Measurements from ENCODE around the gene ANAPC7. TPM values are rescaled to one million over a fixed set of nuclear protein-coding genes. Genes with fewer than 3 reads are reported as not detected.
"Not testable (repeated sequence)": the region's sequence is repeated elsewhere in the genome, so short reads cannot be mapped to it uniquely, and the experiment has no call there.

Gene ANAPC7
- total and polyA plus RNA-seq, 4 donors, result 27.3 to 49.9 (median 41.9) TPM

DNA sequence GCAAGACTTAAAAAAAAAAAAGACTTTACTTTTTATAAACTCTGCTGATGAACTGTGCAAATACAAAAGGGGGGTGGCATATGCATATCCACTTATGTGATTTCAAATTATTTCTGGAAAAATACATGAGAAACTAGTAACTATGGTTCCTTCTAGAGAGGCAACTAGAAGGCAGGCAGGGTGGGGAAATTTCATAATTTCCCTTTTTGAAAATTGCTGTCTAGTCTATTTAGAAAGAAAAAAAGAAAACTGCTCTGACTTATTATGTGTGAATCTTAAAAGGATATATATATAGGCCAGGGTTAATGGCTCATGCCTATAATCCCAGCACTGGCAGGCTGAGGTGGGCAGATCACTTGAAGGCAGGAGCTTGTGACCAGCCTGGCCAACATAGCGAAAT is 42.3 kb downstream of the ANAPC7 start:
- Histone ChIP-seq H3K9me3 (ENCODE audit: control insufficient read depth in 4 of 4, insufficient read depth in 3 of 4, low read length in 3 of 4) (no peaks in the 10 kb centered on the region), H3K4me1 (ENCODE audit: control insufficient read depth in 5 of 5, insufficient read depth in 5 of 5, low read length in 5 of 5) (peaks cover 0 to 11% (median 0%) of the 10 kb centered on the region in 5 donors), H3K27me3 (ENCODE audit: control insufficient read depth in 3 of 3, insufficient read depth in 3 of 3, low read length in 2 of 3) (no peaks in the 10 kb centered on the region), H3K27ac (ENCODE audit: low read depth in 1 of 2, low read length in 1 of 2) (no peak overlapping the region), H3K9ac (ENCODE audit: insufficient read depth in 1 of 2, low read length in 2 of 2) (no peak overlapping the region), H3K36me3 (ENCODE audit: control insufficient read depth in 4 of 4, insufficient read depth in 4 of 4, low read length in 4 of 4) (no peaks in the 10 kb centered on the region), H3K4me3 (no peak overlapping the region)
- DNase-seq (no peak), ATAC-seq (ENCODE audit: insufficient read depth, low FRiP score) (no peak)
- WGBS, 2 donors, result 75 to 93% methylated on average over 1 of the region's 1 CpG
- TF ChIP-seq, protein P1, sequence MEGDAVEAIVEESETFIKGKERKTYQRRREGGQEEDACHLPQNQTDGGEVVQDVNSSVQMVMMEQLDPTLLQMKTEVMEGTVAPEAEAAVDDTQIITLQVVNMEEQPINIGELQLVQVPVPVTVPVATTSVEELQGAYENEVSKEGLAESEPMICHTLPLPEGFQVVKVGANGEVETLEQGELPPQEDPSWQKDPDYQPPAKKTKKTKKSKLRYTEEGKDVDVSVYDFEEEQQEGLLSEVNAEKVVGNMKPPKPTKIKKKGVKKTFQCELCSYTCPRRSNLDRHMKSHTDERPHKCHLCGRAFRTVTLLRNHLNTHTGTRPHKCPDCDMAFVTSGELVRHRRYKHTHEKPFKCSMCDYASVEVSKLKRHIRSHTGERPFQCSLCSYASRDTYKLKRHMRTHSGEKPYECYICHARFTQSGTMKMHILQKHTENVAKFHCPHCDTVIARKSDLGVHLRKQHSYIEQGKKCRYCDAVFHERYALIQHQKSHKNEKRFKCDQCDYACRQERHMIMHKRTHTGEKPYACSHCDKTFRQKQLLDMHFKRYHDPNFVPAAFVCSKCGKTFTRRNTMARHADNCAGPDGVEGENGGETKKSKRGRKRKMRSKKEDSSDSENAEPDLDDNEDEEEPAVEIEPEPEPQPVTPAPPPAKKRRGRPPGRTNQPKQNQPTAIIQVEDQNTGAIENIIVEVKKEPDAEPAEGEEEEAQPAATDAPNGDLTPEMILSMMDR (IDR thresholded peaks at IDR 0.05; ENCODE audit: control extremely low read depth, extremely low read depth), result no peak

DNA sequence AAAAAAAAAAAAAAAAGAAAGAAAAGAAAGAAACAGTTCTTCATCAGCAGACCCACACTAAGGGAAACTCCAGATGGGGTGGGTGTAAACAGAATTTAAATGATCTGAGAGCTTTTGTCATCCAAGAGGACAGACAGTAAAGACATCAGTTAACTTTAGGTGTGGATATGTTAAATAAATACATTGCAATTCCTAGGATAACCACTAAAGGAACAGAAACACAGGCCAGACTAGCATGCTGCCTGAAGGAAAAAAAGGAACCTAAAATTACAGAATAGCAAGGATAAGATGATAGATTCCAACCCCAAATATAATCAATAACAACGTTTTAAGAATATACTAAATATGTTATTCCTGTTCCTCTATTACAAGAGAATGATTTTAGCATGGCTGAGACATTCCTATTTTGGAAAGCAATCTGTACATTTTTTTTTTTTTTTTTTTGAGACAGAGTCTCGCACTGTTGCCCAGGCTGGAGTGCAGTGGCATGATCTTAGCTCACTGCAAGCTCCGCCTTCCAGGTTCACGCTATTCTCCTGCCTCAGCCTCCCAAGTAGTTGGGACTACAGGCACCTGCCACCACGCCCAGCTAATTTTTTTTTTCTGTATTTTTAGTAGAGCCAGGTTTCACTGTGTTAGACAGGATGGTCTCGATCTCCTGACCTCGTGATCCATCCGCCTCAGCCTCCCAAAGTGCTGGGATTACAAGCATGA is 45.0 kb downstream of the ANAPC7 start:
- ATAC-seq (ENCODE audit: insufficient read depth, low FRiP score); DNase-seq: not testable (repeated sequence)

DNA sequence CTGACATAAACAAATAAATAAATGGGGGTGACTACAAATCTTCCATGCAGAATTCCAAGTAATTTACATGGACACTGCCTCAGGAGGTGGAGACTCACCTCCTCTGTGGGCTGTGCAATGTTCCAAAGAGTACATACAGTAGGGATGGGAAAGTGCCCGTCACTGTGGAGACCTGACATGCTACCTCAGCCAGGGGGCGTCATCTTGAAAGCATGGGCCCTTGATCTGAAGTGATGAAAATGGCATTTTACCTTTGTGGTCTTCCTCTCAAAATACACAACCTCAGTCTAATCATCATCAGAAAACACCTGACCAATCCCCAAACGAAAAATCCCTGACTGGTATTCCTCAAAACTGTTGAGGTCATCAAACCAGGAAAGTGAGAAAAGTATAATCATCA is 48.4 kb downstream of the ANAPC7 start:
- H3K27ac ChIP-seq (ENCODE audit: low read depth in 1 of 2, low read length in 1 of 2), result no peak overlapping the region
- DNase-seq (no peak), ATAC-seq (ENCODE audit: insufficient read depth, low FRiP score) (no peak)
- peaks cover 0 to 4% (median 1%) of the 10 kb centered on the region in 4 donors for H3K36me3 ChIP-seq (ENCODE audit: control insufficient read depth in 4 of 4, insufficient read depth in 4 of 4, low read length in 4 of 4)
- H3K4me3 ChIP-seq, result no peak overlapping the region
- no peaks in the 10 kb centered on the region for H3K4me1 ChIP-seq (ENCODE audit: control insufficient read depth in 5 of 5, insufficient read depth in 5 of 5, low read length in 5 of 5)
- no peaks in the 10 kb centered on the region for H3K9me3 ChIP-seq (ENCODE audit: control insufficient read depth in 4 of 4, insufficient read depth in 3 of 4, low read length in 3 of 4)
- H3K27me3 ChIP-seq (ENCODE audit: control insufficient read depth in 3 of 3, insufficient read depth in 3 of 3, low read length in 2 of 3), result no peaks in the 10 kb centered on the region
- no peak overlapping the region for H3K9ac ChIP-seq (ENCODE audit: insufficient read depth in 1 of 2, low read length in 2 of 2)
- 25 to 34% methylated on average over 3 of the region's 3 CpGs for WGBS, 2 donors
- TF ChIP-seq, protein P1 (IDR thresholded peaks at IDR 0.05; ENCODE audit: control extremely low read depth, extremely low read depth), result no peak

More for the DNA sequence above, 45.0 kb downstream of the ANAPC7 start:
- H3K9me3 ChIP-seq (ENCODE audit: control insufficient read depth in 4 of 4, insufficient read depth in 3 of 4, low read length in 3 of 4); H3K4me3 ChIP-seq; H3K4me1 ChIP-seq (ENCODE audit: control insufficient read depth in 5 of 5, insufficient read depth in 5 of 5, low read length in 5 of 5); H3K27ac ChIP-seq (ENCODE audit: low read depth in 1 of 2, low read length in 1 of 2); H3K27me3 ChIP-seq (ENCODE audit: control insufficient read depth in 3 of 3, insufficient read depth in 3 of 3, low read length in 2 of 3); H3K36me3 ChIP-seq (ENCODE audit: control insufficient read depth in 4 of 4, insufficient read depth in 4 of 4, low read length in 4 of 4); H3K9ac ChIP-seq (ENCODE audit: insufficient read depth in 1 of 2, low read length in 2 of 2): not testable (repeated sequence)
- WGBS, 2 donors, result 84 to 89% methylated on average over 8 of the region's 8 CpGs

DNA sequence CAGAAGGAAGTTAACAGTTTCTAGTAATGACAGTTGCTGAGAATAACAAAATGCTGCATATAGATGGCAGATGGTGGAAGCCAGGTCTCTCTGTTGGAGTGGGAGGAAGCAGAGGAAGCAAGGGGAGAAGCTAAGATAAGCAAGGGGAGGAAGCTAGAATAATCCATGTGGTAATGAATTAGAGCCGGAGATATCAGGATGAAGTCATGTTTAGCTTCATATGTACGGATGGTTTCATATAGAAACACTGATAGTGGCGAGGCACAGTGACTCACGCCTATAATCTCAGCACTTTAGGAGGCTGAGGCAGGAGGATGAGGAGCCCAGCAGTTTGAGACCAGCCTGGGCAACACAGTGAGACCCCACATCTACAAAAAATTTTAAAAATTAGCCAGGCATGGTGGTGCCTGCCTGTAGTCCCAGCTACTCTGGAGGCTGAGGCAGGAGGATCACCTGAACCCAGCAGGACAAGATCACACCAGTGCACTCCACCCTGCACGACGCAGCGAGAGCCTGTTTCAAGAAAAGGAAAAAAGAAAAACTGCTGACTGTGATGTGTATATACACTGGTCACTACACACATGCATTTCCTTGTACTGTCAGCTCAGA is 49.2 kb downstream of the ANAPC7 start:
- TF ChIP-seq, protein P1 (IDR thresholded peaks at IDR 0.05; ENCODE audit: control extremely low read depth, extremely low read depth), result no peak

More for the DNA sequence above, 49.2 kb downstream of the ANAPC7 start:
- ATAC-seq (ENCODE audit: insufficient read depth, low FRiP score) (no peak), DNase-seq (peak in 2 of 3 donors; percentile 22 to 28)
- H3K27ac ChIP-seq (ENCODE audit: low read depth in 1 of 2, low read length in 1 of 2), result no peak overlapping the region
- 25 to 34% methylated on average over 7 of the region's 7 CpGs for WGBS, 2 donors
- H3K4me1 ChIP-seq (ENCODE audit: control insufficient read depth in 5 of 5, insufficient read depth in 5 of 5, low read length in 5 of 5), result no peaks in the 10 kb centered on the region
- H3K9ac ChIP-seq (ENCODE audit: insufficient read depth in 1 of 2, low read length in 2 of 2), result no peak overlapping the region
- H3K36me3 ChIP-seq (ENCODE audit: control insufficient read depth in 4 of 4, insufficient read depth in 4 of 4, low read length in 4 of 4), result peaks cover under 1 to 9% (median 4%) of the 10 kb centered on the region in 4 donors
- no peak overlapping the region for H3K4me3 ChIP-seq
- no peaks in the 10 kb centered on the region for H3K9me3 ChIP-seq (ENCODE audit: control insufficient read depth in 4 of 4, insufficient read depth in 3 of 4, low read length in 3 of 4)
- no peaks in the 10 kb centered on the region for H3K27me3 ChIP-seq (ENCODE audit: control insufficient read depth in 3 of 3, insufficient read depth in 3 of 3, low read length in 2 of 3)

Data from lung (tissue), 12 donors.